ENCODE results near the gene CAMTA1. TPM values are rescaled to one million over a fixed set of nuclear protein-coding genes. Genes with fewer than 3 reads are reported as not detected.

The CAMTA1 gene
- total RNA-seq, 1 donor from 2014 or later, result 115 TPM

DNA sequence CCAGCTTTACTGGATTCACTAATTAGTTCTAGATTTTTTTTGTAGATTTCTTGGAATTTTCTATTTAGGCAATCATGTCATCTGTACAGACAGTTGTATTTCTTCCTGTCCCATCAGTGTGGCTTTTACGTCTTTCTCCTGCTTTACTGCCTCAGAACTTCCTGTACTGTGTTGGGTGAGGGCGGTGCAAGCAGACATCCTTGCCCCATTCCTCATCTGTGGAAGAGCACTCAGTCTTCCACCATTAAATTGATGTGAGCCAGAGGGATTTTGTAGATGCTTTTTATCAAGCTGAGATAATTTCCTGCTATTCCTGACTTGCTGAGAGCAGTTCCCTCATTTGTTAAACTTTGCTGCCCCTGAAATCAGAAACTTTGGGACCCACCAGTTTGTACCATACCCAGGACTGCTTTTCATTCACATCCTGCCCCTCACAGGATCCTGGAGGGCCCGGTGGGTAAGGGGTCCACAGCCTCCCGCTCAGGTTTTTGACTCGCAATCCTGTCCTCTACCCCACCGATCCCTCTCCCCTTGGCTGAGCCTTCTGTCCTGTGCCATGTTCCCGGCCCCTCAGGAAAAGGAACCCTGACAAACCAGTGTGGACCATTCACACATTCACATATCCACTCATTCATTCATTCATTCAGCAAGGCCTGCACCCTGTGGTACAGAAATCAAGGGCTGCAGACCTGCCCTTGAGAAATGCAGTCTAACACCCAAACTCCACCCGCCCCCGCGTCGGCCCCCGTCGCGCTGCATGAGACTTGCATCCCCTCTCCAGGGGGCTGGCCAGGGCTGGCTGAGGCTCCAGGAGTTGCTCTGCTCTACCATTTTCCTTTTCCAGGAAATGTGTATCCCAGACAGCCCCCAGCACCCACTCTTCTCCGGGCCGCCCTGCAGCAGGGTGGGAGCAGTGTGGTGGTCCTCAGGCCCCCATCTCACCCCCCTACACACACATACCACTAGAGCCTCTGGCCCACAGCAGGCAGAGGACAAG, 739.4 kb downstream of the CAMTA1 start:
- no peak for DNase-seq

DNA sequence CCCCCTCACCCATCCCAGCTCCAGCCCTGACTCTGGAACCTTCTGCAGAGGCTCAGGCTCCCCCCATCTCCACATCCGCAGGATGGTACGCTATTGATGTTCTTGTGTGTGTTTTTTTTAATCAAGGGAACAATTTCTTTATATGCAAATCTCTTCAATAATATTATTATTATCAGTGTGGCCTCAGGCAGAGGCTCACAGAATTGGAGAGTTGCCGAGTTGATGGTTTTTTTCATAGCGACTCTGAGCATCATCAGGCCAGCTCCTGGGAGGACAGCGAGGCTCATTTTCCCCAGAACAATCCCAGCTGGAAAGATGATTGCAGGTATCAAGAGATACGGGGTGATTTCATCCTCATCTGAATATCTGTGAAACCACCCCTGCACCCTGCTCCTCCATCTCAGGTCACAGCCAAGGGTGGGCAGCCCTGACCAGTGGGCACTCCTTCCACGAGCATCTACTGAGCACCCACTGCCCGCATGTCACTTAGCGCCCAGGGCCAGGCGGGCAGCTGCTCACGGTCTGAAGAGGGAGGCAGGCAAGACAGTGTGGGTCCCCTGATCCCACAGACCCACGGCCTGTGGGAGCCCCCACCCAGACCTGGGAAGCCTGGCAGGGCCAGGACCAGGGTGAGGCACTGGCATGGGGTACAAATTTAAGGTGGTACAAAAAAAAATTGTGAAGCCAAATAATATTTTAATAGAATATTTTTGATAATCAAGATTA, 740.2 kb downstream of the CAMTA1 start:
- DNase-seq, result no peak

DNA sequence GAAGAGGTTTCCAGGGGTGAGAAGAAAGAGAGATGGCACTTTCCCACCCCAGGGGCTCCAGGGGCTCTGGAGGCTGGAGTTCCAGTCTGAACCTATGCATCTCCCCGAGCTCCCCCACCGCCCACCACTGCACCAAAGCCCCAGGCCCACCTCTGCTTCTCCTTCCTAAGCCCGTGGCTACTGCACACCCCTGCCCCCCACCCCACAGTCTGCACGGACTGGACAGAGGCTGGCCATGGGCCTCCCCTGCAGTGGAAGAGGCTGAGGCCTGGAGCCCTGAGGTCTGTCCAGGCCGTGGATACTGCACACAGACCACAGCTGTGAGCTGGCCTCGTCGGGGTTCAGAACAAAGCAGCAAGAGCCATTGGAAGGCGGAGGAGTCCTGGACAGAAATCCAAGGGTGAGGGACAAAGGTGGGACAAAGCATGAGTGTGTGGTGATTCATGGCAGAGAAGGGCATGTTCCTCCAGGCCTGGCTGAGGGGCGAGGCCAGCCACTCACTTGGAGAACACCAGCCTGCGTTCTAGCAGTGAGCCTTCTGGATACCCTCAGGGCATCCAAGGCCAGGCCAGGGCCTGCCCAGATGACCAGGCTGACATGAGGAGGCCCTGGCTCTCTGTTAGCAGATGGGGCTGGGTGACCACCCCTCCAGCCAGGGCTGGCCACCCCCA, 741.1 kb downstream of the CAMTA1 start:
- no peak for DNase-seq

DNA sequence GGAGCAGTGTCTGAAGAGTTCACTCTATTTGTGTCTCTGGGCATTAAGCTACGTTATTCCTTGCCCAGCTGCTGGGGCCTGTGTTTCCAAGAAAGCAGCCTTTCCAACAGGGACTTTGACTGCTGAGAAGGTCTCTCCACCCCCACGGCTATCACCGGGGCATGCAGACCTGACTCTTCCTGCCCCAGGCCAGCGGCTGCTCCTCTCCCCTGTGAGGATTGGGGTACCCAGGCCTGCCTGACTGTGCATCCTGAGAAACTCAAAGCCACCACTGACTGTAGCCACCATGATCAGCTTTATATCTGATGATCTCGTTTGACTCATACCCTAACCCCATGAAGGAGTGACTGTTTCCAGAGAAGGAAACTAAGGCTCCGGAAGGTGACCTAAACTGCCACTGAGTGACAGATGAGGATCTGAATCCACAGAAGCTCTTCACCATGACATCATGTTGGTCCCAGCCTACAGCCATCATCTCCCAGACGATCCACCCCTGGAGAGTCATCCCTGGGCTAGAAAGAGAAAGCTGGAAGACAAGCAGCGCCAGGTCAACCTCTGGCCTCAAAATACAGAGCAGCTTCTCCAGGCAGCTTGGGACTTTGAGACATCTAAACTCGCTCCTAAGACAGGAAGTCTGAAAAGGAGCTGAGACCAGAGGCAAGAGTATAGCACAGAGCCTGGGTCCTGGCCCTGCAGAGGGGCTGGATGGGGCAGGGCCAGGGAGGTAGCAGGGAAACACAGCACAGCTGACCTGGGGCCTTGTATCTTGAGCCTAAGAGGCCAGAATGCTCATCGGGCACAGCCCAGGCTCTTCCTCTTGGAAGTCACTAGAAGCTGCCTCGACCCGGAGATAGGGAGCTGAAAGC, 741.8 kb downstream of the CAMTA1 start:
- DNase-seq, result no peak

DNA sequence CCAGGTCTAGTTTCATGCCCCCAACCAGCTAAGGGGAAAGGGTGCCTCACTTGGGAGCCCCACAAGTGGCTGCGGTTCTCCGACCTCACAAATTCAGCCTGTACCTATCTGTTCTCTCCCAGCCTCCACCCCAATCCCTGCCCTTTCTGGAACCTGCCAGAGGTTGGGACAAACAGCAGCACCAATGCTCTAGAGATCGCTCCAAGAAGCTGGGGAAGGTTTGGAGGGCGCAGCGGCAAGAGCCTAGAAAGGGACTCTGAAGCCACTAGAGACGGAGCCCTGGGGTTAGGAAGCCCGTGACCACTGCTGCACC, 742.4 kb downstream of the CAMTA1 start:
- no peak for DNase-seq

DNA sequence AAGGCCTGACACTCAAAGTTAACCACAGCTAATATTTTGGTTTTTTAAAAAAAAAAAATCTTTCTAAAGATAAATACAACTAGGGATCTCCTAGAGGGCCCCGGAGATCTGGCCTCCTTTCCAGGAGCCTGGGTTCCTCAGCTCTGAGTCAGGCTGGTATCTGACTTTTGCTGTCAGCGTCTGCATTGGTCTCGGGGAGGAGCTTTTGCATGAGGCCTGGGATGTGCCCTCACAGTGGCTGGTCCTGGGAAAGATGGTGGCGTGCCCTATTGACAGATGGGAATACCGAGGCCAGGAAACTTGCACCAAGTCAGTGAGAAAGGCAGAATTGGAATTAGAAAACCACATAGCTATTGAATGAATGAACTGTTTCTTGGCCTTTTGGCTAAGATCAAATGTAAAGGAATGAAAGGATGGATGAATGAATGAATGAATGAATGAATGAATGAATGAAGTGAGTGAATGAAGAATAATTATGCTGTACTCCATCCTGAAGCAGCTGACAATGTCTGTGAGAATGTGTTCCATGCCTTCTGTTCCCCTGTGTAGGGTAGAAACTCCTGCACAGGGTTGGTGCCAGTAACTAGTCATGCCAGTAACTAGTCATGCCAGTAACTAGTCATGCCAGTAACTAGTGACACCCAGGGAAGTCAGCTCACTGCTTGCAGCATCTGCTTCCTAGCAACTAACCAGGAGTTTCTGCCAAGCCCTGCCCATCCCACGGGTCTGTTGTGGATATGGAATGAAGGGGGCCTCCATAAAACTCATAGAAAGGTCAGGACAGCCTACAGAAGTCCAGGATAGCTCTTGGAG, 743.3 kb downstream of the CAMTA1 start:
- no peak for DNase-seq

DNA sequence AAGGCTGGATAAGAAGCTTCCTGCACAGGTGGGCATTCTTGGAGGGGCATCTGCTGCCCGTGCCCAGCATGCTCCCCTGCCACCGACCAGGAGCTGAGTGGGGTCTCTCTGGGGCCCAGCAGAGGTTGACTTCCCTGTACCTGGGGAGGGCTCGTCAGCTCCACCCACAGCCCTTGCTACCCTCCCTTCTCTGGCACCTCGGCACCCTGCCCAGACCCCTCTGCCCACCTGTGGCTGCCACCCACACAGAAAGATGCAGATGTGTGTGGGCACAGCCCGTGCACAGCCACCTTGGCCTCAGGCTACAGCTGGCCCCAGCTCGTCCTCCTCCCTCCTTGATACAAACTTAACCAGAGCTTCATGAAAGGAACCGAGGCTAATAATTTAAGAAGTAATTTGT, 744.7 kb downstream of the CAMTA1 start:
- no peak for DNase-seq

DNA sequence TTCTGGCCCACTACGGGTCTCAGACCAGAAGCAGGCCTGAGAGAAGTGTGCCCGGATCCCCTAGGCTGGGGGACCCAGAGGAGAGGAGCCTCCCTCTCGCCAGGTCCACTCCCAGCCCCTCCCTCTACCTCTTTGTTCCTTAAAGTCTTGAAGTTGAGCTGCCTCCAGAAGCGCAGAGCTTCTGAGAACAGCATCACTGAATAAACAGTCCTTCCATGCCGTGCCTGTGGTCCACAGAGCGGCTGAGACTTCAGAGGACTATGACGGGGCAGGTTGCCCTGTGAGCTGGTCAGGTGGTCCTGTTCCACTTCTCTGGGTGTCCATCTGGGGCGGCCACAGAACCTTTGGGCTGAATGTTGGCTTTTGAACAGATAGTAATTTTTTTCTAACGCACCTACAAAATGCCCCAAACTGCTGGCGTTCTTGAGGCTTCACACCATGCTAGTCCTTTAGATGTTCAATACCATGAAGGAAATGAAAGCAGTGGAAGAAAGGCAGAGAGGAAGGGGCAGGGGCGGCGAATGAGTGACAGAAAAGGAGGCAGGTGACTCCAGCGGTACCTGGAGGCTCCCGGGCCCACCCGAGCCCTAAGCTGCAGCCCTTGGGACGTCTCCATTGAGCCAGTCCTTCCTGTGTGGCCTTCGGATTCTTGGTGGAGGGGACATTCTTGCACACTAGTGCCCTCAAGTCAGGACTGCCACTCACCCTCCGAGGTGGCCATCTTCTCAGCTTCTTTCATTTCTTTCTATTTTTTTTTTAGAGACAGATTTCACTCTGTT, 746.5 kb downstream of the CAMTA1 start:
- no peak for DNase-seq

DNA sequence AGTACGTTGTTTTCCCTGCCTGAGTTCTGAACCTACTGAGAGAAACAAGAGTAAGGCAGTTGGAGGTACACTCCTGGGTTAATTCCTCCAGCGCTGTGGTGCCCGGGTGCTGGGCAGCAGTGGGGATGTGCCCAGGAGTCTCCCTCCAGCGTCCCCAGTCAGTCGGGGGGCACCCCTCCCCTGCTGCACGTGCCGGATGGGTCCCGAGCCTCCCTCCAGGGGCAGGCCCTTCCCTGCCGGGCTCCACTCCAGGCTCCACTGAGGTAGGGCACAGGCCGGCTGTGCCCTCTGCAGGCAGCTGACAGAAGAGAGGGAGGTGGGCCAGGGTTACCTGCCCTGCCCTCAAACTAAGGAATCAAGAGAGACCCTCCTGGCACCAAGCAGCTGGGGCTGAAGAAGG, 747.8 kb downstream of the CAMTA1 start:
- no peak for DNase-seq

DNA sequence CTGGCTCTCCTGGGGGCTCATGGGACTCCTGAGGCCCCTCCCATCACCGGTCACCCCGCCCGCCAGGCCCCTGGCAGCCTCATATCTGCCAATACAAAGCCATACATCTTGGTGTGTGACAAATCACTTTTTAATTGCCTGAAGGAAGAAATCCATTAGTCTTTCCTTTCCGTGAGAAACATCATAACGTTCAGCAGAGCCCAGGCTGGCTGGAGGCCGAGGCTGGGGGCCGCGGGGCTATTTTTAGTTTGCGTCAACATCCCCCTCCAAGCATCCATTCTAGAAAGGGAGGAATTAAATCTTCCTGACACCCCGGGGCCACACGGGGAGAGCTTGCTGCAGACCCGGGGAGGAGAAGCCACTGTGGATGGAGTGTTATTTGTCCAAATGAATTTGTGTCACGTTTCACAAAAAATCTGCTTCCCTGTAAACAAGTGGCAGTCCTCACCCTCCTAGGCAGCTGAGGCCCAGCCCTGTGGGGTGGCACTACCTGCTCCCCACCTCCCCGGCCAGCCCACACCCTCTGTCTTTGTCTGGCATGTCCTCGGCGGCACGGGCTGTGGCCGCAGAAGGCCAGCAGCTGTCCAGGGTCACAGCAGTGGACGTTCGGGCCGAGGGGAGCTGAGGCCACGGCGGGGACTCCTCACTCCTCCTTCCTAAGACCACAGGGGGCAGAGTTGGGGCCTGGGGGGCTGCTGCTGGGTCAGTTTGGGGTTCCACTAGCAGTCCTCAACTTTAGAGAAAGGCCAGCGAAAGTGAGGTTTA, 749.0 kb downstream of the CAMTA1 start:
- DNase-seq, result no peak

DNA sequence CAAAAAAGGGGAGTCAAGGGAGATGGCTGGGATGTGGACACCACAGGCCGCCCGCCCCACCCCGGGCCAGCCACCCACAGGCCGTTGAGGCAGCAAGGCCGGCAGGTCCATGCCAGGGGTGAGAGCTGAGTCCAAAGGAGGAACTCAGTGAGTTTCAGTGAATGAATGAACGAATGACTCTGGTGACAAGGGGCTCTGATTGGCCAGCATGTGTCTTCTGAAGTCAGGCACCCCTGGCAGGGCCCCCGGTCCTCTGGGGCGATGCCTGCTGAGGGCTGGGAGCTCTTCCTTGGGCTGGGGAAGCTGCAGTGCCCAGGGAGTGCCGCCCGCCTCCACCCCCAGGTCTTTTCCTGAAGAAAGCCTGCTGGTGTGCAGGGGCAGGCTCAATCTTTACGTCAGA, 749.8 kb downstream of the CAMTA1 start:
- DNase-seq, result no peak

DNA sequence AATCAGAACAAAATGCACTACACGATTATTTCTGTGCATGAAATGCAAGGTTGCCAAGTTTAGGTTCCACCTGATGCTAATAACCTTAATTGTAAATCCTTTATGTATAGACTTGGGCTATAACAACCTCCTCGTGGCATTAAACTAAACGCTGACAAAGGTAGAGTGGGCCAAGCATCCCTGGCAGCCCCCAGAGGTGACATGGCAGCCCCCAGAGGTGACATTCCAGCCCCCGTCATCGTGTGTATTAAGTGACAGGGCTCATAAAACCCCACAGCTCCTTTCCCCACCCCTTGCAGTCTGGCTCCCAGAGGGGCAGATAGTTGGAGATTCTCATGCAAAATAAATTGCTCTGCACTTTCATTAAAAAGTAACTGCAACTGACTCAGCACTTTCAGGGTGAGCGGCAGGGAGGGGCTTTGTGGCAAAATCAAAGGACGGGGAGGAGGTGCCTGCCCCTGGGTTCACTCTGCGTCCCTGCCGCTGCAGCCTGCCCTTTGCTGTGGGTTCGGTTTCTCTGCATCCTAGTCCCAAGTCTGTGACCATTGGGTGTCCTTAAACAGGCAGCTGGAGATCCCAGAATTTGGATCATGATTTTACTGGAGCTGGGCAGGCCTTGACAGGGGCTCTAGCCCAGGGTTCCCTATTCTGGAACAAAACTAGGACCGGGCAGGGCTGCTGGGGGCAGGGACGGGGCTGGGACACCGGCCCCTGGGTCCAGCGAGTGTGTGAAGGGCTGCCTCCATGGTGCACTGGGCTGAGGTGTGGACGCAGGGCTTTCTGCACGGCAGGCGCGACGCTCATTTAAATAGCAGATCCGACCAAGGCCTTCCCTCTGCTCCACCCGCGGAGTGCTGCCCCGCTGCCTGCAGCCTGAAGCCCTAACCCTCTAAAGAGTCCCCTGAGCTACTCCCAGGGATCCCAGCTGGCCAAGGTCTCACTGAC, 751.0 kb downstream of the CAMTA1 start:
- DNase-seq, result no peak

DNA sequence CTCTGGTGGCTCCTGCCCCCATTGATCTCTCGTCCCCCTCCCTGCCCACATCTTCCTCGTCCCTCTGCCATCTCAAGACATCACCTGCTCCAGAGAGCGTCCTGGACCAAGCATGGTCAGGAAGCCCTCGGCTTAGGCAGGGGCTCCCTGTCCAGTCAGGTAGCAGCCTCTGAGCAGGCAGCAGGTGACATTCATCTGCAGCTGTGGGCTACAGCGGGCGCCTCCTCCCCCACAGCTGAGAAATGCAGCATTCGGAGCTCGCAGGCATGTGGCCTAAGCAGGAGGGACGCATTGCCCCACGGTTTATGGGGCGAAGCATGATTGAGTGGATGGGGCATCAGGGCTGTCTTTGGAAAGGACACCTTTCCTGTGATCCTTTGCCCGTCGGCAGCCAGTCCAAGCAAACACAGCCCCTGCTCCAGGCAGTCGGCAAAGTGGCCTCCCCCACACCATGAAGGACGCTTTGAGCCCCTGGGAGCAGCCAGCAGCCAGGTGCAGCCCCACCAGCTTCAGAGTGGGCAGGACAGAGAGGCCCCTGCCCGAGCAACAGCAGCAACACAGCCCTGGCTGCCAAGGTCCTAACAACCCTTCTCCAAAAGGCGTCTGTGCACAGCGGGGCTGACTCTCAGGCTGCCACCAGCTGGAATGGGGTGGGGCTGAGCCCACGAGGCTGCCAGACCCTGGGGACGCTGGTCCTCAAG, 751.8 kb downstream of the CAMTA1 start:
- DNase-seq, result no peak

DNA sequence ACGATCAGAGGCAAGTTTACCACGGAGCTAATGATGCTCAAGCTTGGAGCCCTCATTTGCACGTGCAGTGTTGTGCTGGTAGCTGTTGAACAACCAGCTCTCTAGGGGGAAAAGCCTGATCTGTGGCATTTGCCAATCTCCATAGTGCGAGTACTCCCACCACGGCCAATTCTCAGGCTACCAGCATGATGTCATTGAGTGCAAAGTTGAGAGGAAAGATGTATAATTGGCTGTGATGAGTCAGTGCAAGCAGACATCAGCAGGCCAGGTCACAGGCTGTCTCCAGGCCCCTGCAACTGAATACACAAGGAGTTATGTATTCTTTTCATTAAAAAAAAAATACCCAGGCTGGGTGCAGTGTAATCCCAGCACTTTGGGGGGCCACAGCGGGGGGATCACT, 752.8 kb downstream of the CAMTA1 start:
- no peak for DNase-seq

DNA sequence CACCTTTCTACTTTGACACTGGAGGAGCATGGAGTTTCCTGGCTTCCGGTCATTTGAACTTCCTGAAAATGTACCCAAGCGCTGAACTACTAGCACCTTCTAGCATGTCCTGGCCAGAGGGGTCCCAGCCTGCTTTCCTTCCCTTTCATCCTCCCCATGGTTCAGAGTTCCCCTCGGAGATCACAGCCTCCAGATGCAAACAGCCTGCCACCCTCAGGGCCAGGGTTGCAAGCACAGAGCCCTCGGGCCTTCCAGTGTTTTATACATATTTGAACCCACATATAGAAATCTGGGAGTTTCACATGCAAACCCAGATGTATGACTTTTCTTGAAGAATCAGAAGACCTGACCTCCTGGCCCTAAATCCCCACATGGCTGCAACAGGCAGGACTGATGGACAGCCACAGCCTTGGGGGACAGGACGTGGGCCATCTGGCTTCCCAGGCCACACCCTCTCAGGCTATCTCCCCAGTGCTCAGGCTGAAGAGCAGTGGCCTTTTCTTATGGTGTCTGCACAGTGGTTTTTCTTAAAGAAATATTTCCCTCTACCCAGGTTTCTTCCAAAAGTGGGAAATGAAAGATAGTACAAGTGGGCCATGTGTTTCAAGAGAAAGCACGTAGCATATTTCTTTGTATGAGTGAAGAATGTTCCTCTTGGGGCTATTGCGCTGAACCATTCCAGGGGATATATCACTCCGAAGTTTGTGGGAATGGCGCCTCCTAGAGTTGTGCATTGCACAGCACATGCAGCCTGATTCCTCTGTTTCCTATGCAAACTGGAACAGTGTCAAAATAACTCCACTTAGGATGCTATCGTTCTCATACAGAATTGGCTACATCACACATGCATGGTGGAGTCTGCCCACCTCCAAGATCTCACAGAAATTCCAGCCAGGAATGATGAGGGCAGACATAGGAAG, 753.9 kb downstream of the CAMTA1 start:
- DNase-seq, result no peak

DNA sequence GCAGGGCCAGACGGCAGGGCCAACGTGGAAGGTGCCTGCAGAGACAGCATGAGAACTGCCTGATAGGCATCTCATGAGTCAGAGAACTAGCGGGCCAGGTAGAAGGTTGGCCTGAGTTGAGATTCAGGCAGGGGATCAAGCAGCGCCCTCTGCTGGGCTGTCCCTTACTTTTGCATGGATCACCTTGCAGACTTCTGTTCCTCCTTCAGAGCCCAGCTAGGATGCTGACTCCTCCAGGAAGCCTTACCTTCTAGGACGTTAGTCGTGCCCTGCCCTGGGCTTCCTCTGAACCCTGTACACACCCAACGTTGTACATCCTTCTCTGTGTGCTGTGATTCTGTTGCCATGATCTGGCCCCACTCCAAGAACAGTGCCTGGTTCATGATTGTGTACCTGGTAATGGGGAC, 754.5 kb downstream of the CAMTA1 start:
- no peak for DNase-seq

DNA sequence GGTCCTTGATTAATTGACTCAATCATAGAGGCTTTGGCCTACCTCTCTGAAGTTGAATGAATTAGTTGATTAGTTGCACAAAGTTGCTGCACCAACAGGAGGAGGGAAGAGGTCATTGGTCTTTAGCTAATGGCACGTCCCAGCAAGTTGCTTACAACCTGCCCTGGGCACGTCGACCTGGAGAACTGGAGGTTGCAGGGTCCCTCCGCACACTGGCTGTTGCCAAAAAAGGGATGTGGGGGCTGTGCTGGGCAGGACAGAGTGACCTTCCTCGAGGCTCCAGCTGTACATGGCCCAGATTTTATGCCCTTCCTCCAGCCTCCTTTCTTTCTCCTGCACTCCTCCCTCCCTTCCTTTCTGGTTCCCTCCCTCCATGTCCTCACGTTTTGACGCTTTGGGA, 755.6 kb downstream of the CAMTA1 start:
- no peak for DNase-seq

Data from occipital lobe (tissue), 2 donors.